ENCODE data around the gene ITGB4.
"Not testable (repeated sequence)": the region's sequence is repeated elsewhere in the genome, so short reads cannot be mapped to it uniquely, and the experiment has no call there.

Gene ITGB4

GRCh38 chr17:75754378-75755204 lies 33.3 kb downstream of the ITGB4 start:
- FAIRE-seq, result no peak

GRCh38 chr17:75755205-75755901 lies 34.1 kb downstream of the ITGB4 start:
- no peak for FAIRE-seq

- FAIRE-seq, result no peak
Measured at GRCh38 chr17:75755990-75756389, 34.7 kb downstream of the ITGB4 start.

- FAIRE-seq, result no peak
Measured at GRCh38 chr17:75756451-75757085, 35.3 kb downstream of the ITGB4 start.

GRCh38 chr17:75757086-75757681 lies 35.9 kb downstream of the ITGB4 start:
- FAIRE-seq, result no peak

GRCh38 chr17:75758131-75758905 lies 37.1 kb downstream of the ITGB4 start:
- no peak for FAIRE-seq

- no peak for FAIRE-seq
Measured at GRCh38 chr17:75759457-75759856, 38.2 kb downstream of the ITGB4 start.

- FAIRE-seq, result not testable (repeated sequence)
Measured at GRCh38 chr17:75759978-75760640, 38.9 kb downstream of the ITGB4 start.

GRCh38 chr17:75762513-75763268 lies 41.4 kb downstream of the ITGB4 start:
- FAIRE-seq, result no peak

- FAIRE-seq, result no peak
Measured at GRCh38 chr17:75763269-75763607, 42.0 kb downstream of the ITGB4 start.

GRCh38 chr17:75763613-75764416 lies 42.6 kb downstream of the ITGB4 start:
- FAIRE-seq, result no peak

GRCh38 chr17:75764417-75764710 lies 43.1 kb downstream of the ITGB4 start:
- no peak for FAIRE-seq

- FAIRE-seq, result no peak
Measured at GRCh38 chr17:75764711-75765421, 43.6 kb downstream of the ITGB4 start, which contains the start of gene GALK1. TSS of gene GALK1 (minus strand) at chr17:75765192. CDS start at chr17:75765136, 56 bp downstream.

GRCh38 chr17:75765981-75766380 lies 44.7 kb downstream of the ITGB4 start:
- no peak for FAIRE-seq

- FAIRE-seq, result no peak
Measured at GRCh38 chr17:75767881-75768280, 46.6 kb downstream of the ITGB4 start.

GRCh38 chr17:75769536-75769935 lies 48.3 kb downstream of the ITGB4 start:
- FAIRE-seq, result no peak

GRCh38 chr17:75771334-75772281 lies 50.3 kb downstream of the ITGB4 start:
- no peak for FAIRE-seq

- no peak for FAIRE-seq
Measured at GRCh38 chr17:75773121-75773807, 52.0 kb downstream of the ITGB4 start.
